Mesodermal cell (in vitro differentiated cells): ENCODE measurements around the gene EEF1A1. TPM values are rescaled to one million over a fixed set of nuclear protein-coding genes. Genes with fewer than 3 reads are reported as not detected.
A peak's percentile ranks its signal among the peaks of the same experiment; 100 is the strongest.
"Not testable (repeated sequence)": the region's sequence is repeated elsewhere in the genome, so short reads cannot be mapped to it uniquely, and the experiment has no call there.

Source experiments
- H3K27ac ChIP-seq: 2 replicates; pipeline ENCODE4 v1.7.0; 2013; ENCODE audit warnings: mild to moderate bottlenecking, low read depth, low read length, moderate library complexity; ENCODE audit not compliant: severe bottlenecking
- H3K36me3 ChIP-seq: 2 replicates; pipeline ENCODE4 v1.7.1; 2013; ENCODE audit warnings: mild to moderate bottlenecking, low read length, moderate library complexity; ENCODE audit not compliant: control insufficient read depth, insufficient read depth
- H3K4me1 ChIP-seq: one replicate; pipeline ENCODE4 v1.7.1; 2013; ENCODE audit warnings: mild to moderate bottlenecking, low read length; ENCODE audit not compliant: insufficient read depth, control insufficient read depth, poor library complexity, severe bottlenecking
- H3K4me3 ChIP-seq: 2 replicates; pipeline ENCODE4 v1.7.0; 2013; ENCODE audit warnings: low read length, control low read depth, mild to moderate bottlenecking; ENCODE audit not compliant: insufficient read depth, poor library complexity, severe bottlenecking; ENCODE audit errors: extremely low read depth
- H3K9me3 ChIP-seq: 2 replicates; pipeline ENCODE4 v1.7.1; 2013; ENCODE audit warnings: mild to moderate bottlenecking, low read length, moderate library complexity; ENCODE audit not compliant: control insufficient read depth
- WGBS, 2 experiments: methylation state at CpG; one replicate each; pipeline ENCODE4 v1.1.5; 2013; ENCODE audit warnings: missing lambda C conversion rate in 2 of 2; ENCODE audit not compliant: insufficient coverage in 2 of 2; 5-methylcytosine and 5-hydroxymethylcytosine counted together
- polyA plus RNA-seq, 2 experiments: library from polyadenylated mRNA; stranded (reverse); fragments of 50-300 nt; gene quantifications; one replicate each; pipeline ENCODE4 v1.2.3, GENCODE V29; 2013

Gene EEF1A1
- 8,757 TPM for polyA plus RNA-seq (2013, experiment 1 of 2)
- 8,926 TPM for polyA plus RNA-seq (2013, experiment 2 of 2)

GRCh38 chr6:73520688-73521350 lies at the start of gene EEF1A1:
Gene EEF1A1 (minus strand): TSS chr6:73521032. CDS start chr6:73520026, 1,006 bp downstream.
- Histone ChIP-seq H3K4me1 (peaks cover 5% of the 10 kb centered on the region), H3K4me3 (peak within 1 kb of the TSS; percentile 93), H3K27ac (peak within 1 kb of the TSS; percentile 98), H3K9me3 (no peaks in the 10 kb centered on the region), H3K36me3 (peaks cover 44% of the 10 kb centered on the region)
- WGBS, 2 experiments: 0 to 1% methylated on average over 32 to 38 of the region's 53 CpGs

GRCh38 chr6:73569121-73569520 lies 48.3 kb upstream of the EEF1A1 start:
- H3K9me3 ChIP-seq: peaks cover 3% of the 10 kb centered on the region
- H3K4me1 ChIP-seq: peaks cover 22% of the 10 kb centered on the region
- no peak overlapping the region for H3K27ac ChIP-seq
- H3K36me3 ChIP-seq: no peaks in the 10 kb centered on the region
- 87 to 91% methylated on average over 3 to 4 of the region's 5 CpGs for WGBS, 2 experiments
- H3K4me3 ChIP-seq: no peak overlapping the region

GRCh38 chr6:73566954-73567591 lies 46.2 kb upstream of the EEF1A1 start:
- H3K4me3 ChIP-seq: no peak overlapping the region
- H3K36me3 ChIP-seq: no peaks in the 10 kb centered on the region
- H3K27ac ChIP-seq: peak overlapping the region; percentile 93
- WGBS, 2 experiments: 82 to 91% methylated on average over 7 of the region's 8 CpGs
- peaks cover 22% of the 10 kb centered on the region for H3K4me1 ChIP-seq
- H3K9me3 ChIP-seq: peaks cover 3% of the 10 kb centered on the region

GRCh38 chr6:73566486-73566871 lies 45.6 kb upstream of the EEF1A1 start:
- not testable (repeated sequence) for H3K4me3 ChIP-seq, H3K36me3 ChIP-seq, H3K9me3 ChIP-seq
- H3K4me1 ChIP-seq: peaks cover 22% of the 10 kb centered on the region
- WGBS, 2 experiments: 72 to 94% methylated on average over 2 of the region's 2 CpGs
- H3K27ac ChIP-seq: peak overlapping the region; percentile 93

- 88 to 91% methylated on average over 8 of the region's 11 CpGs for WGBS, 2 experiments
- peaks cover 3% of the 10 kb centered on the region for H3K9me3 ChIP-seq
- H3K27ac ChIP-seq: peak overlapping the region; percentile 93
- H3K4me1 ChIP-seq: peaks cover 22% of the 10 kb centered on the region
- H3K36me3 ChIP-seq: no peaks in the 10 kb centered on the region
- H3K4me3 ChIP-seq: no peak overlapping the region
Measured at GRCh38 chr6:73565767-73566485, 45.1 kb upstream of the EEF1A1 start.

GRCh38 chr6:73564578-73565345 lies 43.9 kb upstream of the EEF1A1 start:
- Histone ChIP-seq H3K9me3 (peaks cover 3% of the 10 kb centered on the region), H3K36me3 (no peaks in the 10 kb centered on the region), H3K4me1 (peaks cover 22% of the 10 kb centered on the region), H3K4me3 (no peak overlapping the region), H3K27ac (no peak overlapping the region)
- WGBS, 2 experiments: 92 to 93% methylated on average over 14 to 16 of the region's 17 CpGs

- H3K36me3 ChIP-seq: no peaks in the 10 kb centered on the region
- H3K4me1 ChIP-seq: peaks cover 19% of the 10 kb centered on the region
- peaks cover 3% of the 10 kb centered on the region for H3K9me3 ChIP-seq
- WGBS, 2 experiments: no CpG with 5 or more reads among the region's 2 CpGs
- H3K4me3 ChIP-seq: no peak overlapping the region
- H3K27ac ChIP-seq: no peak overlapping the region
Measured at GRCh38 chr6:73562558-73562957, 41.7 kb upstream of the EEF1A1 start.

GRCh38 chr6:73560853-73561407 lies 40.1 kb upstream of the EEF1A1 start:
- WGBS, 2 experiments: 85 to 93% methylated on average over 4 of the region's 9 CpGs
- Histone ChIP-seq H3K4me1 (peaks cover 11% of the 10 kb centered on the region), H3K27ac (peak overlapping the region; percentile 17), H3K36me3 (no peaks in the 10 kb centered on the region), H3K9me3 (peaks cover 3% of the 10 kb centered on the region), H3K4me3 (no peak overlapping the region)

GRCh38 chr6:73560182-73560732 lies 39.4 kb upstream of the EEF1A1 start:
- no peak overlapping the region for H3K4me3 ChIP-seq
- 64 to 66% methylated on average over 4 to 5 of the region's 8 CpGs for WGBS, 2 experiments
- H3K27ac ChIP-seq: peak overlapping the region; percentile 17

GRCh38 chr6:73559399-73559794 lies 38.6 kb upstream of the EEF1A1 start:
- H3K4me3 ChIP-seq, H3K4me1 ChIP-seq, H3K36me3 ChIP-seq, H3K27ac ChIP-seq, H3K9me3 ChIP-seq: not testable (repeated sequence)
- 89 to 96% methylated on average over 6 to 7 of the region's 12 CpGs for WGBS, 2 experiments

More at GRCh38 chr6:73560182-73560732, 39.4 kb upstream of the EEF1A1 start:
- no peaks in the 10 kb centered on the region for H3K36me3 ChIP-seq
- peaks cover 6% of the 10 kb centered on the region for H3K4me1 ChIP-seq
- peaks cover 3% of the 10 kb centered on the region for H3K9me3 ChIP-seq
